MCF 10A (cell line): ENCODE data around the gene FGGY. TPM values are rescaled to one million over a fixed set of nuclear protein-coding genes. Genes with fewer than 3 reads are reported as not detected.

Source experiments
- BruUV-seq: library from RNA; stranded (reverse); fragments of 400-500 nt; replicated peaks from 2 replicates; lab custom pipeline; 2021; lab: Mats Ljungman, UMichigan
- CTCF ChIA-PET: fragments of 300-600 bp; sonication (Branson Sonifier 250); formaldehyde crosslinking; extraction: SDS; loops from one replicate; lab custom pipeline; 2021; ENCODE audit warnings: antibody characterized with exemption, inconsistent platforms; lab: Yijun Ruan, JAX
- POLR2A ChIA-PET: fragments of 300-600, 350-650 bp; sonication (Branson Sonifier 250); formaldehyde crosslinking; extraction: SDS; loops from one replicate; lab custom pipeline; 2020; ENCODE audit warnings: antibody characterized with exemption, inconsistent platforms; lab: Yijun Ruan, JAX
- DNase-seq: peaks from one replicate; pipeline ENCODE4 v3.0.0-alpha.2; 2018; ENCODE audit not compliant: unreplicated experiment
- H3K27ac Mint-ChIP-seq: one replicate; pipeline ENCODE4 v1.8.0; 2022; ENCODE audit warnings: mild to moderate bottlenecking, low read depth, mixed read lengths; ENCODE audit not compliant: unreplicated experiment
- H3K27me3 Mint-ChIP-seq: one replicate; pipeline ENCODE4 v1.8.0; 2022; ENCODE audit warnings: mixed read lengths; ENCODE audit not compliant: insufficient read depth, unreplicated experiment
- H3K36me3 Mint-ChIP-seq: one replicate; pipeline ENCODE4 v1.8.0; 2022; ENCODE audit warnings: mild to moderate bottlenecking, moderate library complexity, mixed read lengths; ENCODE audit not compliant: insufficient read depth, unreplicated experiment
- H3K4me1 Mint-ChIP-seq: one replicate; pipeline ENCODE4 v1.8.0; 2022; ENCODE audit warnings: mixed read lengths; ENCODE audit not compliant: insufficient read depth, unreplicated experiment
- H3K4me3 Mint-ChIP-seq: one replicate; pipeline ENCODE4 v1.8.0; 2022; ENCODE audit warnings: mild to moderate bottlenecking, moderate library complexity, mixed read lengths; ENCODE audit not compliant: unreplicated experiment
- H3K9me3 Mint-ChIP-seq: one replicate; pipeline ENCODE4 v1.8.0; 2022; ENCODE audit warnings: mixed read lengths; ENCODE audit not compliant: unreplicated experiment
- intact Hi-C: fragments of 100-400 bp; cut with micrococcal nuclease; formaldehyde crosslinking; loops from 2 replicates; pipeline ENCODE4 v1.14.1; 2022
- total RNA-seq: library from RNA; stranded (reverse); gene quantifications from 2 replicates; pipeline ENCODE4 v1.2.3, GENCODE V29; 2022
- TF ChIP-seq, protein P1 (sequence below): fragments of 200-600 bp; IDR thresholded peaks from one replicate; pipeline ENCODE4 v1.8.0; 2022; ENCODE audit warnings: antibody characterized with exemption, mild to moderate bottlenecking; ENCODE audit not compliant: unreplicated experiment

FGGY gene
- total RNA-seq, 1 experiment from 2014 or later: 10.6 TPM

- POLR2A ChIA-PET: interaction anchor here (0.6 to 1.0 kb wide), 2 partner anchors 35 to 37 kb away, joined by 3 to 4 read pairs; no protein-coding TSS in a partner anchor
- CTCF ChIA-PET: interaction anchor here (0.5 to 1.2 kb wide), 4 partner anchors 10 to 369 kb away, joined by 3 read pairs; no protein-coding TSS in a partner anchor
- no TSS peak for BruUV-seq
- TF ChIP-seq, protein P1, sequence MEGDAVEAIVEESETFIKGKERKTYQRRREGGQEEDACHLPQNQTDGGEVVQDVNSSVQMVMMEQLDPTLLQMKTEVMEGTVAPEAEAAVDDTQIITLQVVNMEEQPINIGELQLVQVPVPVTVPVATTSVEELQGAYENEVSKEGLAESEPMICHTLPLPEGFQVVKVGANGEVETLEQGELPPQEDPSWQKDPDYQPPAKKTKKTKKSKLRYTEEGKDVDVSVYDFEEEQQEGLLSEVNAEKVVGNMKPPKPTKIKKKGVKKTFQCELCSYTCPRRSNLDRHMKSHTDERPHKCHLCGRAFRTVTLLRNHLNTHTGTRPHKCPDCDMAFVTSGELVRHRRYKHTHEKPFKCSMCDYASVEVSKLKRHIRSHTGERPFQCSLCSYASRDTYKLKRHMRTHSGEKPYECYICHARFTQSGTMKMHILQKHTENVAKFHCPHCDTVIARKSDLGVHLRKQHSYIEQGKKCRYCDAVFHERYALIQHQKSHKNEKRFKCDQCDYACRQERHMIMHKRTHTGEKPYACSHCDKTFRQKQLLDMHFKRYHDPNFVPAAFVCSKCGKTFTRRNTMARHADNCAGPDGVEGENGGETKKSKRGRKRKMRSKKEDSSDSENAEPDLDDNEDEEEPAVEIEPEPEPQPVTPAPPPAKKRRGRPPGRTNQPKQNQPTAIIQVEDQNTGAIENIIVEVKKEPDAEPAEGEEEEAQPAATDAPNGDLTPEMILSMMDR: no peak
- Mint-ChIP-seq H3K9me3 (no peaks in the 10 kb centered on the region), H3K27me3 (no peaks in the 10 kb centered on the region), H3K36me3 (no peaks in the 10 kb centered on the region), H3K27ac (peak overlapping the region; percentile 81), H3K4me3 (no peak overlapping the region), H3K4me1 (peaks cover 32% of the 10 kb centered on the region)
- intact Hi-C loops: no loop called here
- DNase-seq: peak; percentile 46
Measured at GRCh38 chr1:59332983-59333382, 36.1 kb downstream of the FGGY start.

GRCh38 chr1:59333626-59334277, 36.9 kb downstream of the FGGY start:
- Mint-ChIP-seq H3K4me1 (peaks cover 32% of the 10 kb centered on the region), H3K27ac (peak overlapping the region; percentile 81), H3K27me3 (no peaks in the 10 kb centered on the region), H3K9me3 (no peaks in the 10 kb centered on the region), H3K4me3 (no peak overlapping the region), H3K36me3 (no peaks in the 10 kb centered on the region)
- no TSS peak for BruUV-seq
- TF ChIP-seq, protein P1: no peak
- intact Hi-C loops: no loop called here
- POLR2A ChIA-PET: interaction anchor here (0.6 to 1.0 kb wide), 2 partner anchors 34 to 38 kb away, joined by 3 to 4 read pairs; no protein-coding TSS in a partner anchor
- peak; percentile 33 for DNase-seq
- CTCF ChIA-PET: interaction anchor here (0.5 to 0.7 kb wide), 3 partner anchors 10 to 368 kb away, joined by 3 read pairs; no protein-coding TSS in a partner anchor

DNA sequence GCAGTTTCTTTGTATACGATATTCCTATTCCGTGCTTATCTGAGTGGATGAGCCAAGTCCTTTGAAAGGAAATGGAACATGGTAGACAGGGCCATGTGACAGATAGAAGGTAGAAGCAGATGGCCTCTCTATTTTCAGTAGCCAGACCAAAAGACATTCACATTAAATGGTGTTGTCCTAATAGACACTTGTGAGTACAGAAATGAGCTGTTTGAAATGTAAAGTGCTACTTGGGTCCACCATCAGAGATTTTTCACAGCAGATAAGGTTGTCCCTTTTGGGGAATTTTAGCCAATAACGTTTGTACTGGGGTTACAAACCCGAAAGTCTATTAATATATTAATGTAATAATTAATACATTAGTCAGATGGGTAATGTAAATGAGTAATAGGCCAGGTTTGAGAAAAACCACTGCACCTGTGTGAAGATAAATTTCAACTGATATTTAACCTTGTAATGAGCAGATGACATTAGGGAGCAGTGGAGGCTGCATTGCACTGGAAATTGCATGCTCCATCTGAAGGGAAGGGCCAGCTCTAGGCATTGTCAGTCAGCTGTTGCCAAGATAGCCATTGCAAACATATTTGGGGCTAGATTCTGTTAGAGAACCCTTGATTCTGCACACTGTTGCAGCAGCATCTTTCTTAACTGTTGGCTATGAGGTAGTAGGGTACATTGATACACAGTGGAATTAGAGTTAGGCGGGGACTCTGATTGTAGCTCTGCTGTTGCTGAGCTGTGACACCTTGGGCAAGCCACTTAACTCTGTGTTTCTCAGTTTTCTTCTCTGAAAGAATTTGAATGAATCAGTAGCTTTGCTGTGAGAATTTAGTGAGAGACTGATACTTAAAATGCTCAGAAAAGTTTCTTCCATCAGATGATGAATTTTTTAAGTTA, 43.8 kb downstream of the FGGY start:
- BruUV-seq: no TSS peak
- ChIA-PET POLR2A (interaction anchor here (1.0 to 1.2 kb wide), 2 partner anchors 10 to 20 kb away, joined by 3 to 11 read pairs; no protein-coding TSS in a partner anchor), CTCF (interaction anchor here (0.6 to 1.0 kb wide), 4 partner anchors 12 to 595 kb away, joined by 3 read pairs; no protein-coding TSS in a partner anchor)

More for the DNA sequence above, 43.8 kb downstream of the FGGY start:
- Mint-ChIP-seq H3K9me3 (no peaks in the 10 kb centered on the region), H3K36me3 (peaks cover 6% of the 10 kb centered on the region), H3K4me3 (no peak overlapping the region), H3K4me1 (peaks cover 6% of the 10 kb centered on the region), H3K27ac (no peak overlapping the region), H3K27me3 (no peaks in the 10 kb centered on the region)
- intact Hi-C loops: no loop called here
- no peak for DNase-seq
- TF ChIP-seq, protein P1: no peak
